ENCODE measurements around the gene LUC7L2.
A peak's percentile ranks its signal among the peaks of the same experiment; 100 is the strongest.

Gene LUC7L2

GRCh38 chr7:139362302-139362701 is 2.6 kb downstream of the LUC7L2 start:
- no peak overlapping the region for H3K27ac Mint-ChIP-seq
- peaks cover 12 to 47% of the 10 kb centered on the region in 2 donors for H3K4me1 Mint-ChIP-seq
- DNase-seq: no peak
- H3K4me3 Mint-ChIP-seq: peak overlapping the region in 1 of 2 donors; percentile 36
- H3K36me3 Mint-ChIP-seq: peaks cover 11 to 30% of the 10 kb centered on the region in 2 donors
- no peaks in the 10 kb centered on the region for H3K27me3 Mint-ChIP-seq
- no peaks in the 10 kb centered on the region for H3K9me3 Mint-ChIP-seq
- no peak for ATAC-seq (replicated peaks)

- Mint-ChIP-seq H3K4me3 (peak overlapping the region in 1 of 2 donors; percentile 23), H3K9me3 (no peaks in the 10 kb centered on the region), H3K27me3 (no peaks in the 10 kb centered on the region), H3K4me1 (peaks cover 16 to 47% of the 10 kb centered on the region in 2 donors), H3K36me3 (peaks cover 10 to 33% of the 10 kb centered on the region in 2 donors), H3K27ac (no peak overlapping the region)
- DNase-seq (no peak), ATAC-seq (replicated peaks) (no peak)
Observed at GRCh38 chr7:139362981-139363380, 3.3 kb downstream of the LUC7L2 start.

GRCh38 chr7:139365336-139365735 is 5.6 kb downstream of the LUC7L2 start:
- peak overlapping the region; percentile 9 for H3K27ac Mint-ChIP-seq
- DNase-seq (no peak), ATAC-seq (replicated peaks) (no peak)
- no peaks in the 10 kb centered on the region for H3K9me3 Mint-ChIP-seq
- H3K27me3 Mint-ChIP-seq: no peaks in the 10 kb centered on the region
- H3K4me3 Mint-ChIP-seq: no peak overlapping the region
- H3K4me1 Mint-ChIP-seq: peaks cover 25 to 55% of the 10 kb centered on the region in 2 donors
- peaks cover 14 to 29% of the 10 kb centered on the region in 2 donors for H3K36me3 Mint-ChIP-seq

- H3K9me3 Mint-ChIP-seq: no peaks in the 10 kb centered on the region
- H3K36me3 Mint-ChIP-seq: peaks cover 14 to 30% of the 10 kb centered on the region in 2 donors
- no peak for ATAC-seq (replicated peaks)
- peaks cover 32 to 57% of the 10 kb centered on the region in 2 donors for H3K4me1 Mint-ChIP-seq
- no peak for DNase-seq
- H3K27me3 Mint-ChIP-seq: no peaks in the 10 kb centered on the region
- no peak overlapping the region for H3K4me3 Mint-ChIP-seq
- H3K27ac Mint-ChIP-seq: no peak overlapping the region
Observed at GRCh38 chr7:139366400-139366799, 6.7 kb downstream of the LUC7L2 start.

GRCh38 chr7:139367438-139368155 is 7.9 kb downstream of the LUC7L2 start:
- Mint-ChIP-seq H3K27me3 (no peaks in the 10 kb centered on the region), H3K4me3 (no peak overlapping the region), H3K9me3 (no peaks in the 10 kb centered on the region), H3K36me3 (peaks cover 14 to 30% of the 10 kb centered on the region in 2 donors), H3K27ac (no peak overlapping the region), H3K4me1 (peaks cover 35 to 55% of the 10 kb centered on the region in 2 donors)
- DNase-seq (no peak), ATAC-seq (replicated peaks) (no peak)

- Mint-ChIP-seq H3K4me1 (peaks cover 29 to 48% of the 10 kb centered on the region in 2 donors), H3K27me3 (no peaks in the 10 kb centered on the region), H3K36me3 (peaks cover 11 to 26% of the 10 kb centered on the region in 2 donors), H3K4me3 (no peak overlapping the region), H3K27ac (peak overlapping the region; percentile 25), H3K9me3 (no peaks in the 10 kb centered on the region)
- no peak for ATAC-seq (replicated peaks)
- no peak for DNase-seq
Observed at GRCh38 chr7:139370301-139370942, 10.7 kb downstream of the LUC7L2 start.

GRCh38 chr7:139370943-139371313 is 11.2 kb downstream of the LUC7L2 start:
- H3K27me3 Mint-ChIP-seq: no peaks in the 10 kb centered on the region
- no peak for ATAC-seq (replicated peaks)
- peak overlapping the region; percentile 25 for H3K27ac Mint-ChIP-seq
- DNase-seq: no peak
- H3K4me1 Mint-ChIP-seq: peaks cover 27 to 44% of the 10 kb centered on the region in 2 donors
- H3K9me3 Mint-ChIP-seq: no peaks in the 10 kb centered on the region
- H3K4me3 Mint-ChIP-seq: no peak overlapping the region
- peaks cover 10 to 24% of the 10 kb centered on the region in 2 donors for H3K36me3 Mint-ChIP-seq

GRCh38 chr7:139374246-139374645 is 14.6 kb downstream of the LUC7L2 start:
- ATAC-seq (replicated peaks) (no peak), DNase-seq (no peak)
- Mint-ChIP-seq H3K9me3 (no peaks in the 10 kb centered on the region), H3K4me3 (no peak overlapping the region), H3K36me3 (peaks cover 11 to 31% of the 10 kb centered on the region in 2 donors), H3K4me1 (peaks cover 21 to 34% of the 10 kb centered on the region in 2 donors), H3K27ac (no peak overlapping the region), H3K27me3 (no peaks in the 10 kb centered on the region)

GRCh38 chr7:139382439-139382838 is 22.7 kb downstream of the LUC7L2 start:
- DNase-seq (no peak), ATAC-seq (replicated peaks) (no peak)
- Mint-ChIP-seq H3K9me3 (no peaks in the 10 kb centered on the region), H3K27me3 (no peaks in the 10 kb centered on the region), H3K27ac (no peak overlapping the region), H3K4me1 (peaks cover 0 to under 1% of the 10 kb centered on the region in 2 donors), H3K36me3 (peaks cover 12 to 17% of the 10 kb centered on the region in 2 donors), H3K4me3 (no peak overlapping the region)

- no peak for DNase-seq
- no peaks in the 10 kb centered on the region for H3K9me3 Mint-ChIP-seq
- H3K4me3 Mint-ChIP-seq: no peak overlapping the region
- H3K27ac Mint-ChIP-seq: no peak overlapping the region
- no peak for ATAC-seq (replicated peaks)
- H3K36me3 Mint-ChIP-seq: peaks cover 25 to 32% of the 10 kb centered on the region in 2 donors
- H3K27me3 Mint-ChIP-seq: no peaks in the 10 kb centered on the region
- peaks cover 8% of the 10 kb centered on the region in 2 donors for H3K4me1 Mint-ChIP-seq
Observed at GRCh38 chr7:139384611-139385010, 24.9 kb downstream of the LUC7L2 start.

- H3K27me3 Mint-ChIP-seq: no peaks in the 10 kb centered on the region
- H3K4me3 Mint-ChIP-seq: no peak overlapping the region
- H3K4me1 Mint-ChIP-seq: peaks cover 8% of the 10 kb centered on the region in 2 donors
- ATAC-seq (replicated peaks) (no peak), DNase-seq (no peak)
- peak overlapping the region; percentile 75 for H3K27ac Mint-ChIP-seq
- peaks cover 25 to 35% of the 10 kb centered on the region in 2 donors for H3K36me3 Mint-ChIP-seq
- no peaks in the 10 kb centered on the region for H3K9me3 Mint-ChIP-seq
Observed at GRCh38 chr7:139387594-139387993, 27.9 kb downstream of the LUC7L2 start.

- Mint-ChIP-seq H3K9me3 (no peaks in the 10 kb centered on the region), H3K4me1 (peaks cover 8 to 16% of the 10 kb centered on the region in 2 donors), H3K4me3 (no peak overlapping the region), H3K36me3 (peaks cover 27 to 38% of the 10 kb centered on the region in 2 donors), H3K27me3 (no peaks in the 10 kb centered on the region), H3K27ac (no peak overlapping the region)
- no peak for ATAC-seq (replicated peaks)
- DNase-seq: no peak
Observed at GRCh38 chr7:139389091-139389490, 29.4 kb downstream of the LUC7L2 start.

- H3K27me3 Mint-ChIP-seq: no peaks in the 10 kb centered on the region
- no peak overlapping the region for H3K4me3 Mint-ChIP-seq
- H3K9me3 Mint-ChIP-seq: no peaks in the 10 kb centered on the region
- ATAC-seq (replicated peaks): no peak
- H3K36me3 Mint-ChIP-seq: peaks cover 32 to 45% of the 10 kb centered on the region in 2 donors
- H3K27ac Mint-ChIP-seq: no peak overlapping the region
- DNase-seq: no peak
- H3K4me1 Mint-ChIP-seq: peaks cover 13 to 22% of the 10 kb centered on the region in 2 donors
Observed at GRCh38 chr7:139389774-139390173, 30.1 kb downstream of the LUC7L2 start.

- Mint-ChIP-seq H3K27ac (no peak overlapping the region), H3K36me3 (peaks cover 29 to 45% of the 10 kb centered on the region in 2 donors), H3K4me3 (no peak overlapping the region)
Observed at GRCh38 chr7:139393621-139394211, 34.0 kb downstream of the LUC7L2 start.

More at GRCh38 chr7:139393621-139394211, 34.0 kb downstream of the LUC7L2 start:
- DNase-seq (no peak), ATAC-seq (replicated peaks) (no peak)
- Mint-ChIP-seq H3K9me3 (no peaks in the 10 kb centered on the region), H3K4me1 (peaks cover 13 to 14% of the 10 kb centered on the region in 2 donors), H3K27me3 (no peaks in the 10 kb centered on the region)

All from stimulated activated naive B cell treated with anti-CD40 and anti-IgM and Interleukin-4, amounts not matched to agents 10 μg/mL and 1 μg/mL and 100 μg/mL, for 72 hours (primary cell).